ENCODE data around the gene SRRM5.

The SRRM5 gene

GRCh38 chr19:43640424-43640757 is 28.5 kb downstream of the SRRM5 start:
- Histone ChIP-seq H3K4me3 (ENCODE audit: severe bottlenecking) (peak overlapping the region; percentile 40), H3K36me3 (ENCODE audit: low read depth) (no peaks in the 10 kb centered on the region), H3K27me3 (ENCODE audit: insufficient read depth, poor library complexity, severe bottlenecking) (peaks cover 15% of the 10 kb centered on the region), H3K4me1 (ENCODE audit: insufficient read depth, poor library complexity, severe bottlenecking) (no peaks in the 10 kb centered on the region), H3K27ac (ENCODE audit: poor library complexity, severe bottlenecking) (no peak overlapping the region), H3K9me3 (ENCODE audit: severe bottlenecking) (no peaks in the 10 kb centered on the region)
- TF ChIP-seq CTCF (IDR thresholded peaks at IDR 0.05; ENCODE audit: poor library complexity, severe bottlenecking) = no peak
- ATAC-seq (ENCODE audit: low read depth) (peak; percentile 9; the same call in 2 of the 3 replicates), DNase-seq (ENCODE audit: low spot score) (no peak)

GRCh38 chr19:43641333-43641732 is 29.4 kb downstream of the SRRM5 start:
- no peak for ATAC-seq (ENCODE audit: low read depth)
- DNase-seq (ENCODE audit: low spot score) = no peak
- Histone ChIP-seq H3K9me3 (ENCODE audit: severe bottlenecking) (no peaks in the 10 kb centered on the region), H3K27me3 (ENCODE audit: insufficient read depth, poor library complexity, severe bottlenecking) (peaks cover 15% of the 10 kb centered on the region), H3K27ac (ENCODE audit: poor library complexity, severe bottlenecking) (no peak overlapping the region), H3K4me1 (ENCODE audit: insufficient read depth, poor library complexity, severe bottlenecking) (no peaks in the 10 kb centered on the region), H3K4me3 (ENCODE audit: severe bottlenecking) (no peak overlapping the region), H3K36me3 (ENCODE audit: low read depth) (no peaks in the 10 kb centered on the region)
- no peak for TF ChIP-seq CTCF (IDR thresholded peaks at IDR 0.05; ENCODE audit: poor library complexity, severe bottlenecking)

GRCh38 chr19:43642531-43642930 is 30.6 kb downstream of the SRRM5 start:
- H3K36me3 ChIP-seq (ENCODE audit: low read depth) = peaks cover 5% of the 10 kb centered on the region; the same call in 1 of the 2 replicates

GRCh38 chr19:43643326-43643725 is 31.4 kb downstream of the SRRM5 start:
- Histone ChIP-seq H3K36me3 (ENCODE audit: low read depth) (peaks cover 9% of the 10 kb centered on the region), H3K27ac (ENCODE audit: poor library complexity, severe bottlenecking) (no peak overlapping the region), H3K9me3 (ENCODE audit: severe bottlenecking) (no peaks in the 10 kb centered on the region), H3K4me1 (ENCODE audit: insufficient read depth, poor library complexity, severe bottlenecking) (no peaks in the 10 kb centered on the region), H3K4me3 (ENCODE audit: severe bottlenecking) (no peak overlapping the region), H3K27me3 (ENCODE audit: insufficient read depth, poor library complexity, severe bottlenecking) (peaks cover 9% of the 10 kb centered on the region)
- no peak for ATAC-seq (ENCODE audit: low read depth)
- no peak for DNase-seq (ENCODE audit: low spot score)
- no peak for TF ChIP-seq CTCF (IDR thresholded peaks at IDR 0.05; ENCODE audit: poor library complexity, severe bottlenecking)

More at GRCh38 chr19:43642531-43642930, 30.6 kb downstream of the SRRM5 start:
- ATAC-seq (ENCODE audit: low read depth) (no peak), DNase-seq (ENCODE audit: low spot score) (no peak)
- H3K4me3 ChIP-seq (ENCODE audit: severe bottlenecking) = no peak overlapping the region
- H3K4me1 ChIP-seq (ENCODE audit: insufficient read depth, poor library complexity, severe bottlenecking) = no peaks in the 10 kb centered on the region
- no peak for TF ChIP-seq CTCF (IDR thresholded peaks at IDR 0.05; ENCODE audit: poor library complexity, severe bottlenecking)
- H3K9me3 ChIP-seq (ENCODE audit: severe bottlenecking) = no peaks in the 10 kb centered on the region
- H3K27me3 ChIP-seq (ENCODE audit: insufficient read depth, poor library complexity, severe bottlenecking) = peaks cover 15% of the 10 kb centered on the region
- no peak overlapping the region for H3K27ac ChIP-seq (ENCODE audit: poor library complexity, severe bottlenecking)

- no peak overlapping the region for H3K27ac ChIP-seq (ENCODE audit: poor library complexity, severe bottlenecking)
- no peak for ATAC-seq (ENCODE audit: low read depth)
- no peaks in the 10 kb centered on the region for H3K4me1 ChIP-seq (ENCODE audit: insufficient read depth, poor library complexity, severe bottlenecking)
- no peaks in the 10 kb centered on the region for H3K9me3 ChIP-seq (ENCODE audit: severe bottlenecking)
- no peak for TF ChIP-seq CTCF (IDR thresholded peaks at IDR 0.05; ENCODE audit: poor library complexity, severe bottlenecking)
- no peak overlapping the region for H3K4me3 ChIP-seq (ENCODE audit: severe bottlenecking)
- DNase-seq (ENCODE audit: low spot score) = no peak
- peaks cover under 1% of the 10 kb centered on the region for H3K27me3 ChIP-seq (ENCODE audit: insufficient read depth, poor library complexity, severe bottlenecking)
- H3K36me3 ChIP-seq (ENCODE audit: low read depth) = peaks cover 18% of the 10 kb centered on the region
These were observed 32.3 kb downstream of the SRRM5 start for GRCh38 chr19:43644181-43644580.

All from RWPE2 (cell line).